ENCODE results near the gene EXT2.

GRCh38 chr11:44285756-44286155, 190.3 kb downstream of the EXT2 start:
- TF ChIP-seq CTCF (IDR thresholded peaks at IDR 0.05) (no peak), POLR2A (IDR thresholded peaks at IDR 0.05) (no peak)
